Natural killer cell (primary cell): ENCODE measurements around the gene ACOX3. TPM values are rescaled to one million over a fixed set of nuclear protein-coding genes. Genes with fewer than 3 reads are reported as not detected.
"Not testable (repeated sequence)": the region's sequence is repeated elsewhere in the genome, so short reads cannot be mapped to it uniquely, and the experiment has no call there.

Source experiments
- ATAC-seq, 3 donors: fragments of 150-1000 bp in 2 of 3; fragments of 200-7000 bp in 1 of 3; cut with Tn5 transposase; 1 replicate in 1 of 3; 2 replicates in 2 of 3; pipeline ENCODE4 v1.10.0; 2021; ENCODE audit warnings: mild to moderate bottlenecking in 2 of 3, moderate library complexity in 2 of 3
- DNase-seq, 2 donors: peaks; one replicate each; pipeline versions ENCODE4 v3.0.0 to v3.0.0-alpha.2; 2013 to 2021; ENCODE audit warnings: mixed read lengths in 1 of 2
- H3K27ac ChIP-seq: one replicate; pipeline ENCODE4 v1.5.1; 2013; ENCODE audit warnings: mild to moderate bottlenecking, low read length
- H3K27me3 ChIP-seq: one replicate; pipeline ENCODE4 v1.6.1; 2013; ENCODE audit warnings: low read length; ENCODE audit not compliant: control insufficient read depth, insufficient read depth
- H3K36me3 ChIP-seq: one replicate; pipeline ENCODE4 v1.6.1; 2013; ENCODE audit warnings: low read length; ENCODE audit not compliant: control insufficient read depth, insufficient read depth
- H3K4me1 ChIP-seq: one replicate; pipeline ENCODE4 v1.6.1; 2013; ENCODE audit warnings: low read length; ENCODE audit not compliant: control insufficient read depth, insufficient read depth
- H3K4me3 ChIP-seq: one replicate; pipeline ENCODE4 v1.5.1; 2013; ENCODE audit warnings: low read length
- H3K9me3 ChIP-seq: one replicate; pipeline ENCODE4 v1.6.1; 2013; ENCODE audit warnings: low read length; ENCODE audit not compliant: control insufficient read depth, insufficient read depth
- H3K27ac Mint-ChIP-seq, 2 donors: one replicate each; pipeline ENCODE4 v1.8.0; 2022; ENCODE audit warnings: mild to moderate bottlenecking in 2 of 2, mixed read lengths in 2 of 2, moderate library complexity in 1 of 2
- H3K27me3 Mint-ChIP-seq, 2 donors: one replicate each; pipeline ENCODE4 v1.8.0; 2022; ENCODE audit warnings: low read depth in 2 of 2, mixed read lengths in 2 of 2
- H3K36me3 Mint-ChIP-seq: one replicate; pipeline ENCODE4 v1.8.0; 2022; ENCODE audit warnings: mixed read lengths
- H3K4me1 Mint-ChIP-seq, 2 donors: one replicate each; pipeline ENCODE4 v1.8.0; 2022; ENCODE audit warnings: mixed read lengths in 2 of 2
- H3K4me3 Mint-ChIP-seq: one replicate; pipeline ENCODE4 v1.8.0; 2022; ENCODE audit warnings: mild to moderate bottlenecking, moderate library complexity, mixed read lengths
- H3K9me3 Mint-ChIP-seq, 2 donors: one replicate each; pipeline ENCODE4 v1.8.0; 2022; ENCODE audit warnings: mixed read lengths in 2 of 2
- CTCF ChIP-seq: fragments of 200-600 bp; IDR thresholded peaks from one replicate; pipeline ENCODE4 v1.8.0; 2022; ENCODE audit warnings: antibody characterized with exemption
- WGBS: methylation state at CpG from one replicate; pipeline ENCODE4 v1.1.7; 2013; ENCODE audit warnings: missing lambda C conversion rate; ENCODE audit not compliant: insufficient coverage; 5-methylcytosine and 5-hydroxymethylcytosine counted together
- intact Hi-C: fragments of 100-400 bp; cut with micrococcal nuclease; formaldehyde crosslinking; loops from one replicate; pipeline ENCODE4 v1.14.2; 2022
- total RNA-seq, 4 donors: library from RNA; stranded (reverse); fragments of 120-200 nt in 1 of 4; gene quantifications; one replicate each; pipeline versions ENCODE4 v1.2.3 to v1.2.4, GENCODE V29; 2013 to 2022

The ACOX3 gene
- 10 to 100 TPM; 12.4 to 18.3 (median 15.4) TPM for total RNA-seq
- 13.2 TPM for total RNA-seq (2013)

- Mint-ChIP-seq H3K27me3 (no peaks in the 10 kb centered on the region), H3K4me3 (peak within 1 kb of the TSS; percentile 99), H3K9me3 (peaks cover 0 to 3% of the 10 kb centered on the region in 2 donors), H3K4me1 (peaks cover 68 to 78% of the 10 kb centered on the region in 2 donors), H3K27ac (peak within 1 kb of the TSS; percentile 99), H3K36me3 (no peaks in the 10 kb centered on the region)
- H3K9me3 ChIP-seq, result no peaks in the 10 kb centered on the region
- no peaks in the 10 kb centered on the region for H3K36me3 ChIP-seq
- DNase-seq (peak; percentile 96 to 100), ATAC-seq (peak; percentile 93 to 94 (median 93))
- WGBS, result under 1% methylated on average over 60 of the region's 60 CpGs
- intact Hi-C loops, result loop anchor here (1.0 kb wide), 2 partner anchors 12 to 31 kb away; no protein-coding TSS in a partner anchor
- peak within 1 kb of the TSS; percentile 98 for H3K27ac ChIP-seq
- H3K27me3 ChIP-seq, result no peaks in the 10 kb centered on the region
- H3K4me3 ChIP-seq, result peak within 1 kb of the TSS; percentile 90
- H3K4me1 ChIP-seq, result peaks cover 36% of the 10 kb centered on the region
- no peak for TF ChIP-seq CTCF
These were observed at the start of gene ACOX3, which contains the start of gene TRMT44 for GRCh38 chr4:8440492-8441311. Gene ACOX3, minus strand, starts transcription at chr4:8440723. Its CDS starts 24,202 bp downstream, at chr4:8416521. Gene TRMT44, plus strand, starts transcription at chr4:8440777. Its CDS starts 46 bp downstream, at chr4:8440823.

- no peak for TF ChIP-seq CTCF
- Mint-ChIP-seq H3K9me3 (no peaks in the 10 kb centered on the region), H3K27me3 (no peaks in the 10 kb centered on the region), H3K4me3 (no peak overlapping the region), H3K27ac (no peak overlapping the region), H3K36me3 (no peaks in the 10 kb centered on the region), H3K4me1 (no peaks in the 10 kb centered on the region)
- Histone ChIP-seq H3K4me1 (no peaks in the 10 kb centered on the region), H3K27me3 (no peaks in the 10 kb centered on the region), H3K27ac (no peak overlapping the region), H3K9me3 (no peaks in the 10 kb centered on the region), H3K4me3 (no peak overlapping the region), H3K36me3 (no peaks in the 10 kb centered on the region)
- no peak for DNase-seq
- ATAC-seq, result no peak
- WGBS, result 94% methylated on average over 5 of the region's 5 CpGs
- intact Hi-C loops, result no loop called here
These were observed 48.4 kb upstream of the ACOX3 start for GRCh38 chr4:8488791-8489369.

- DNase-seq, H3K36me3 Mint-ChIP-seq, H3K27ac ChIP-seq, H3K4me1 ChIP-seq, H3K27ac Mint-ChIP-seq, H3K36me3 ChIP-seq, ATAC-seq, H3K9me3 ChIP-seq, H3K4me3 Mint-ChIP-seq, H3K27me3 ChIP-seq, intact Hi-C loops, H3K9me3 Mint-ChIP-seq, H3K4me3 ChIP-seq, H3K4me1 Mint-ChIP-seq, H3K27me3 Mint-ChIP-seq: not testable (repeated sequence)
- 85% methylated on average over 6 of the region's 9 CpGs for WGBS
These were observed 46.1 kb upstream of the ACOX3 start for GRCh38 chr4:8486643-8487042.

GRCh38 chr4:8480221-8480620 lies 39.7 kb upstream of the ACOX3 start:
- H3K27ac Mint-ChIP-seq, result no peak overlapping the region
- H3K27ac ChIP-seq, result no peak overlapping the region
- DNase-seq (no peak), ATAC-seq (no peak)
- intact Hi-C loops, result no loop called here
- no peak overlapping the region for H3K4me3 ChIP-seq
- peaks cover 4% of the 10 kb centered on the region for H3K36me3 ChIP-seq
- no peaks in the 10 kb centered on the region for H3K9me3 ChIP-seq
- no peaks in the 10 kb centered on the region for H3K27me3 ChIP-seq
- no peaks in the 10 kb centered on the region for H3K27me3 Mint-ChIP-seq
- H3K4me3 Mint-ChIP-seq, result no peak overlapping the region
- no peaks in the 10 kb centered on the region for H3K9me3 Mint-ChIP-seq
- H3K4me1 ChIP-seq, result no peaks in the 10 kb centered on the region
- no peaks in the 10 kb centered on the region for H3K36me3 Mint-ChIP-seq
- WGBS, result 97% methylated on average over 11 of the region's 11 CpGs
- H3K4me1 Mint-ChIP-seq, result no peaks in the 10 kb centered on the region
- no peak for TF ChIP-seq CTCF
